ENCODE data around the gene MEGF11. TPM values are rescaled to one million over a fixed set of nuclear protein-coding genes. Genes with fewer than 3 reads are reported as not detected.

MEGF11 gene
- total RNA-seq, 1 experiment from 2014 or later = 1.2 TPM

DNA sequence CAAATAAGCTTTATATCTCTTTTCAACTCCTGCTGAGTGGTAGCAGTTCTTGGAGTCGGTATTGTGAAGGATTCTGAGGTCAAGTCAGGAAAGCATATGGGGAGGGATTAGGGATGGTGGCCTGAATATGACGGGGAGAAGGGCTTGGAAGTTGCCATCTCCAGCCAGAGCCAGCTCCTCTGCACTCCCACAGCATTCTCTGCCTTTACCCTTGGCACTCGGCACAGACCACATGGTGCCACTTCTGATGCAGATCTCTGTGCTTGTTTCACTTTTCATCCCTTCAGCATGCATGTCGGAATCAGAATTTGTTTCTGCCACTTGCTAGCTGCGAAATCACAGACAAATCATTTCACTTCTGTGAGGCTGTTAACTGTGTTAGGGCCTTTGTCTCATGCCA, 331.8 kb downstream of the MEGF11 start:
- Histone ChIP-seq H3K27ac (ENCODE audit: insufficient read length, low read depth, low read length) (no peak overlapping the region), H3K4me1 (ENCODE audit: insufficient read depth, low read length) (peaks cover 2% of the 10 kb centered on the region; the same call in 1 of the 2 replicates), H4K20me1 (ENCODE audit: control insufficient read depth, insufficient read depth, insufficient read length) (no peaks in the 10 kb centered on the region), H4K5ac (ENCODE audit: insufficient read length, low read depth, low read length) (no peak overlapping the region), H4K91ac (ENCODE audit: insufficient read length, low read depth, low read length) (no peak overlapping the region), H3K9me3 (ENCODE audit: control insufficient read depth, low read depth, low read length) (no peaks in the 10 kb centered on the region), H2BK15ac (ENCODE audit: low read depth, low read length) (no peak overlapping the region), H3K23me2 (ENCODE audit: insufficient read length, low read depth, low read length, poor library complexity, severe bottlenecking) (no peaks in the 10 kb centered on the region), H2BK20ac (ENCODE audit: low read depth, low read length, poor library complexity, severe bottlenecking) (no peak overlapping the region), H2BK120ac (ENCODE audit: low read depth, low read length, poor library complexity, severe bottlenecking) (no peak overlapping the region), H3T11ph (ENCODE audit: low read length) (no peak overlapping the region), H3K4me2 (ENCODE audit: insufficient read depth, insufficient read length, low read length) (no peak overlapping the region), H3K23ac (ENCODE audit: insufficient read length, low read depth, low read length) (no peak overlapping the region), H2AK5ac (ENCODE audit: insufficient read length, low read length) (no peak overlapping the region), H4K8ac (replicated peaks; ENCODE audit: insufficient read length, low read depth, low read length) (no peak overlapping the region), H2AFZ (ENCODE audit: low read length) (no peak overlapping the region), H3K14ac (ENCODE audit: insufficient read depth, low read length) (no peak overlapping the region; the same call in 1 of the 2 replicates), H3K18ac (ENCODE audit: insufficient read length, low read depth, low read length) (no peak overlapping the region), H3K79me2 (ENCODE audit: insufficient read depth, low read length) (no peaks in the 10 kb centered on the region), H3K4ac (ENCODE audit: low read depth, low read length) (no peak overlapping the region), H3K27me3 (ENCODE audit: insufficient read depth, low read length) (no peaks in the 10 kb centered on the region), H2BK12ac (ENCODE audit: insufficient read length, low read depth, low read length) (no peak overlapping the region), H2BK5ac (ENCODE audit: insufficient read length, low read length) (no peak overlapping the region), H3K56ac (ENCODE audit: insufficient read length, low read depth, low read length) (no peak overlapping the region), H3K79me1 (ENCODE audit: insufficient read depth, low read depth, low read length, poor library complexity, severe bottlenecking) (no peaks in the 10 kb centered on the region), H3K9ac (ENCODE audit: extremely low read depth, insufficient read length, low read length) (no peak overlapping the region)
- no peaks in the 10 kb centered on the region for H3K27me3 Mint-ChIP-seq (ENCODE audit: low read depth)
- H3K36me3 Mint-ChIP-seq (ENCODE audit: insufficient read depth in 1 of 3, low read depth in 3 of 3) = no peaks in the 10 kb centered on the region
- WGBS (ENCODE audit: extremely low coverage, insufficient read length, low lambda C conversion rate) = no CpG with 5 or more reads among the region's 5 CpGs
- H3K27ac Mint-ChIP-seq = no peak overlapping the region
- H3K4me1 Mint-ChIP-seq = peaks cover 27 to 41% of the 10 kb centered on the region in 2 experiments
- no peaks in the 10 kb centered on the region for H3K9me3 Mint-ChIP-seq
- TF ChIP-seq, protein P1, sequence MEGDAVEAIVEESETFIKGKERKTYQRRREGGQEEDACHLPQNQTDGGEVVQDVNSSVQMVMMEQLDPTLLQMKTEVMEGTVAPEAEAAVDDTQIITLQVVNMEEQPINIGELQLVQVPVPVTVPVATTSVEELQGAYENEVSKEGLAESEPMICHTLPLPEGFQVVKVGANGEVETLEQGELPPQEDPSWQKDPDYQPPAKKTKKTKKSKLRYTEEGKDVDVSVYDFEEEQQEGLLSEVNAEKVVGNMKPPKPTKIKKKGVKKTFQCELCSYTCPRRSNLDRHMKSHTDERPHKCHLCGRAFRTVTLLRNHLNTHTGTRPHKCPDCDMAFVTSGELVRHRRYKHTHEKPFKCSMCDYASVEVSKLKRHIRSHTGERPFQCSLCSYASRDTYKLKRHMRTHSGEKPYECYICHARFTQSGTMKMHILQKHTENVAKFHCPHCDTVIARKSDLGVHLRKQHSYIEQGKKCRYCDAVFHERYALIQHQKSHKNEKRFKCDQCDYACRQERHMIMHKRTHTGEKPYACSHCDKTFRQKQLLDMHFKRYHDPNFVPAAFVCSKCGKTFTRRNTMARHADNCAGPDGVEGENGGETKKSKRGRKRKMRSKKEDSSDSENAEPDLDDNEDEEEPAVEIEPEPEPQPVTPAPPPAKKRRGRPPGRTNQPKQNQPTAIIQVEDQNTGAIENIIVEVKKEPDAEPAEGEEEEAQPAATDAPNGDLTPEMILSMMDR (conservative IDR thresholded peaks at IDR 0.05) = no peak
- no peak for DNase-seq
- no peak overlapping the region for H3K4me3 Mint-ChIP-seq
